Activated T-cell treated with anti-CD3 and anti-CD28 coated beads for 48 hours (primary cell): Measurements from ENCODE around the gene PIGS.
A peak's percentile ranks its signal among the peaks of the same experiment; 100 is the strongest.
"Not testable (repeated sequence)": the region's sequence is repeated elsewhere in the genome, so short reads cannot be mapped to it uniquely, and the experiment has no call there.

Source experiments
- DNase-seq: peaks from one replicate; pipeline ENCODE4 v3.0.0-alpha.2; 2020; ENCODE audit warnings: low read depth

Gene PIGS

DNA sequence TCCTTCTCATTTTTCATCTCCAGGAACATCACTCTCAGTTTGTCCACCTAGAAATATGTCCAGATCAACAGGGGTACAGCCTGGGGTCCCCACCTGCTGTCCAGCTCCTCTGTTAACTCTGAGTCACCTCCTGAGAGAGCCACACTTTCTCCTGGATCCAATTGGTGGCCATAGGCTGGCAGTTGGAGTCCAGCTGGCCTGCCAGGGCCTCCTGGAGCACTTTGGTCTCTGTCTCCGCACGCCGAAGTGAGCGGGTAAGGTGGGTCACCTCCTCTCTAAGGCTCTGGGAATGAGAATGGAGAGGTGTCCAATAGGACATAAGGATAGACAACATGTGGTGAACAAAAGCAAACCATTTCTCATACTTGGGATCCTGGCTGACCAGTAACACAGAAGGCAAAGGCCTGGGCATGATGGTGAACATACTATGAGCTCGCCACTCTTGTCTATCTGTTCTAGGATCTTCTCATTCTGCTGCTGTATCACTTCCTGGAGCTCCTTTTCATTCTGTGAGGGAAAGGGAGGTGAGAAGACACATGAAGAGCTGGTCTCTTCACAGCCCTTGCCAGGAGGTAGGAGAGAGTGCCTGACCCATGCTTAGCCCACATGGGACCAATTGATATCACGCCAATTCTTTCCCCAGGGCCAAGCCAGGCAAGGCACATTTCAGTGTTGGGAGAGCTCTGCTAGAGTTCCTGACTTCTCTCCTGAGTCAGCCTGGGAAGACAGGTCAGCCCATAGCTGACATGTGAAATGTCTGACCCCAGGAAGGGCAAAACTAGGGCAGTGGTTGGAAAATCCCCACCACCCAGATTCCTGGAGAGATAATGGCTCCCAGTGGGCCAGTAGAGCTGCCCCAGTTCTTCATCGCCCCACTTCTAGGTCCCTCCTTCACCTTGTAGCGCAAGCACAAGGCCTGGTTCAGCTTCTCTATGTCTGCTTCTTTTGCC lies 7.2 kb upstream of the PIGS start:
- no peak for DNase-seq

DNA sequence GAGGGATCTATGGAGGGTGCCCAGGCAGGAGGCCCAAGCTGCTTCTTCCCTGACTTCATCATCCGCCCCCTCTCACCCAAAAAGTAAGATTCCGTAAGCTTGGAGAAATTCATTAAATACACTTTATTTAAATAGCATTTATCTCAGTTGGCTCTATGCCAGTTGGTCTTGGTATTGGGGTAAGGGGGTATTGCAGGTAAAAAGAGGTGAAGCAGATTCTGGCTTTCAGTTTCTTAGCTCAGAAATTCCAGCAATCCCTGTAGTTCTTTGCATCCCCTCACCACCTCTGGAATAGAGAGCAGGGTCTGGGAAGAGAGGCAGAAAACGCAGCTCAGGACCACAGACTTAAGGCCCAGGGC lies 6.1 kb upstream of the PIGS start:
- DNase-seq: no peak

DNA sequence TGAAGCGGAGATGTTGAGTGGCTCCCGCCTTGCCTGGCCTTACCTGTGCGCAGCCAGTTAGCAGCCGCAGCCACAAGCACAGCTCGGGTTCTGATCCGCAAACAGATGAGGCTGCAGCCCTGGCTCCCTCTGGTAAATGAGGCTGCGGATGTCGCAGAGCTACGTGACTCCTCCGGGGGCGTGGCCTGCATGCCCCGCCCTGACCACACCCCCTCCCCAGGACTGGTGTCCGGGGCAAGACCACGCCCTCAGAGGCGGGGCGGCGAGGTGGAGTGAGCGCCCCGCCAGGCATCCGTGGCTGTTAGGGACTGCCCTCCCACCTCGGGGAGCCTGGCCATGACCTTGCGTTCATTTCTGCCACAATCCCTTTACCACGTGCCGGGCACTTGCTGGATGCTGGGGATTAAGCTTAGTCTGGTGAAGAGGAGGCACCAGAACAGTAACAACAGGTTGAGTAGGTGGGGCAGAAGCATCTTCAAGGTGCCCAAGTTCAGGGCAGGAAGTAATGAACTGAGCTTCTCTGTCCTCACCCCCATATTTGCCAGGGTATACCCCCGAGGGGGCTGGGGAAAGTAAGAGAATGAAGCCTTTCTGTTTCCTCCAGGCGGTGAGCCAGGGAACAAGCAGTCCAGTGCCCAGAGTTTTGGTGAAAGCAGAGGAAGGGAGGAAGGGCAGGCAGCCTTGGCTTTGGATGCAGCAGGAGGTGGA lies 5.6 kb upstream of the PIGS start, which contains the start of gene ALDOC:
Gene ALDOC, minus strand, starts transcription at position 138 of the 708 bp plus-strand sequence. CDS start 1,363 bp downstream, outside the sequence.
- DNase-seq: peak; percentile 99

DNA sequence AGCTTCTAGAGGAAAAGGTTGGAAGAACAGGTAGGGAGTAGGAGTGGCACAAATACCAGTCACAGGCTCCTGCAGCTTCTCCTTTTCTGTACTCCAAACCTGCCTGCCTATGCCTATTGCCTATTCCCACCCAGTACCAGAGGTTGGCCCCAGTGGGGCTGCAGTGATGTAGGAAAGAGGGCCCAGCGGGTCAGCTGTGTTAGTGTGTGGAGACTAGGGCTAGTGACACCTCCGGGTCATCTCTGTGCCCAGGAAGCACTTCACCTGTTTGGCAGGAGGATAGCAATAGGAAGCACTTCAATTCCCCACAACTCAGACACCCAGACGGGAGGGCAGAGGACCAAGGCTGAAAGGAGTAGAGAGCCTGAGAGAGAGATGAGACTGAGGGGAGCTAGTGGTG lies 4.7 kb upstream of the PIGS start:
- not testable (repeated sequence) for DNase-seq

DNA sequence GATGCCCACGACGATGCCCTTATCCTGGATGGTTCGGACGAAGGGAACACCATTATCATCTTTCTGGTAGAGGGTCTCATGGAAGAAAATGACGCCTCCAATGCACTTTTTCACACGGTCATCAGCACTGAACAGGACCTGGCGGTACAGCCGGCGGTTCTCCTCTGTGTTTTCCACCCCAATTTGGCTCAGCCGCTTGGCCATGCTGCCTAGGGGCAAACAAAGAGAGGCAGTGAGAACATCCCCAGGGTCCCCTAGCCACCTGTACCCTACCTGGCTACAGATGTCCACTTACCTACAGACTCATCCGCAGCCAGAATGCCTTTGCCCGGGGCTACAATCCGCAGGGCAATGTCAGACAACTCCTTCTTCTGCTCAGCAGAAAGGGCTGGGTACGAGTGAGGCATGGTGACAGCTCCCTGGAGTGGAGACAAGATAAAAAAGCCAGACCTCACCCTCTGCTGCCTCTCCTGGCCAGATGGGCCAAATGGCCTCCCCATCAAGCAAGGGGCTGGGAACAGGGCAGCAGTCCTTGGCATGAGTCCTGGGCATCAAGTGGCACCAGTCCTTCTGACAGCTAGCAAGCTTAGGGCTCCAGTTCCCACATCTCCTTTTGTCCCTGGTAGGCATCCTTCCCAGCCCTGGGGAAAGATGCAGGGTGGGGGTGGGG lies 3.9 kb upstream of the PIGS start:
- no peak for DNase-seq

DNA sequence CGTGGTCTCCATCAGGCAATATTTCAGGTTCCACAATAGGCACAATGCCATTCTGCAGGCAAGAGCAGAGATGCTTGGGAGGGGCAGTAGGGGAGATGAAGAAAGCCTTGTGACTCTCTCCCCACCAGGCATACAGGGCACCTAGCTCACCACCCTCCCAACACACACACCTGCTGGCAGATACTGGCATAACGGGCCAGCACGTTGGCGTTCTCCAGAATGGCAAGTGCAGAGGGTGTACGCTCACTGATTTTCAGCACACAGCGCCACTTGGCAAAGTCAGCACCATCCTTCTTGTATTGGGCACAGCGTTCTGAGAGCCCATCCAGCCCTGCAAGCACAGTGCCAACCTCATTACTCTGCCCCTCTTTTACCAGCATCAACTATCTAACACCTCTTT lies 3.2 kb upstream of the PIGS start:
- no peak for DNase-seq

DNA sequence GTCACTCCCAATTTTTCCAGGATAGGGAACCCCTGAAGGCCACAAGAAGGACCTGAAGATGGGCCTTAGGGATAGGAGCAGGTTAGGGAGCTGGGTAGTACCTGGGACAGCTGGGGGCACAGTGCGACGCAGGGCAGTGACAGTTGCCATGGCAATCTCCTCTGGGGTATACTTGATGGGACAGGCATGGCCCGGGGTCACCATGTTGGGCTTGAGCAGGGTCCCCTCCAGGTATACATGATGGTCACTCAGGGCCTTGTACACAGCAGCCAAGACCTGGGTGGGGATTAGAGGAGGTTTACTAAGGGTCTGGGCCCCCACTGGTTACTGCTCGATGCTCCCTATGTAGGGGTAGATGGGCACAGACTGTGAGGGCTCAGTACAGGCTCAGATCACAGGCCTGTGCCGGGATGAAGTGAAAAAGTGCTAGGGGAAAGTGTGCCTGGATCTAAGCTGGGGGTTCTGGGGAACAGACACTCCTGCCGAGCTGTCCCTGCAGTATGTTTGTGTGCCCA lies 2.7 kb upstream of the PIGS start:
- no peak for DNase-seq

DNA sequence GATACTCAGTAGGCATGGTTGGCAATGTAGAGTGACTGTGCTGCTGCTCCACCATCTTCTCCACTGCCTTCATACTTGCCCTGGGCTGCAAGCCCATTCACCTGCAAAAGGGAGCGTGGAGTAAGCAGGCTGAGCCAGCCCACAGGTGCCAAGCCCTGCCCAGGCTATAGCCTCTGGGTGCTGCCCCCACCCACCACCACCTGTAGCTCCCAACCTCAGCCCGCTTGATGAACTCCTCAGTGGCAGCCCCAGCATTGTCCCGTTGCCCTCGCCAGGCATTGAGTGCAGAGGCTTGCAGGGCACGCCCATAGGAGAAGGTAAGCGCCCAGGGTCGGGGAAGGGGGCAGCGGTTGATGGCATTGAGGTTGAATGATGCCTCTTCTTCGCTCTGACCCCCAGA lies 2.2 kb upstream of the PIGS start:
- no peak for DNase-seq

DNA sequence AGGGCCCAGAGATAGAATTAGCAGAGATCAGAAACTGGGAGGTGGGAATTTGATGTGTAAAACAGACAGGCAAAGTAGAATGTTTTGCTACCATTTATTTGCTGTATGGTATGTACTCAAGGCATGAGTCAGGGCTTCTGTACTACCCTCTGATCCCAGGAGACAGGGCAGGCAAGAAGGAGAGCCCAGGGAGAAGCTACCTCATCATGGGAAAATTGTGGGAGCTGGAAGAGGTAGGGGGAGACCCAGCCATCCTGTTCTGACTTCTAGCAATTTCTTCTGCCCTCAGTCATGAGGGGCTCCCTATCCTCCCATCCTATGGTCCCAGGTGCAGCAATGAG lies 1.7 kb upstream of the PIGS start:
- no peak for DNase-seq

DNA sequence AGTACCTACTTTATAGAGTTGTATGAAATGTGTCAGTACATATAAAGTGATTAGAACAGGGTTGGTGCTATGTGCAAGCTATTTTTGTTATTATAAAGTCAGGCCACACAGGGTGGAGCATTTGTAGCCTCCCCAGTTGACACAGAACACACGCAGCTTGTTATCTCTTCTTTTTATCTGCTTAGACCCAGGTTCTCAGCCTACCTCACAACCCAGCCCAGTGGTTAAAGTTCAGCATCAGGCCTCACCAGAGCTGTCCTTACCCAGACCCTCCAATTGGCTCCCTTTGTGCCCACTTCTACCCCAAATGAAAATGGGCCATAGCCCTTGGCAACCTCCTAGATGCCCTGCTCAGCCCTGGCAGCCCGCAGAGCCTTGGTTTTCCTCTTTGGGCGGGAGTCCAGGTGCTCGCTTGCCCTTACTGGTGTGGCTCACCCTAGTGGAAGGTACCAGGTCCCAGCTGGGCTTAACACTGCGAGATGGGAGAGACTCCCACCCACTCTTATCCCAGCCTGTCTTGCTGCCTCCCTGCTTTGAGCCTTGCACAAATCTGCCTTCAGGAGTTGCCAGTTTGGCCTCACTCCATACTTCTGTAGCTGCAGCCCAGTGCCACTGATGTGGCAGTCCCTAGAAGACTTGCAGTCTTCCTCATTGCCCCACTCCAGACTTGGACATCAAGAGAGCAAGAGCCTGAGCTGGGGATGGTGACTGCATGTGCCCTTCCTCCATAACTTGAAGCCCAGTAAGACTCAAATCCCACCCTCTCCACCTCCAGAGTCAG lies 1.1 kb upstream of the PIGS start:
- DNase-seq: no peak

DNA sequence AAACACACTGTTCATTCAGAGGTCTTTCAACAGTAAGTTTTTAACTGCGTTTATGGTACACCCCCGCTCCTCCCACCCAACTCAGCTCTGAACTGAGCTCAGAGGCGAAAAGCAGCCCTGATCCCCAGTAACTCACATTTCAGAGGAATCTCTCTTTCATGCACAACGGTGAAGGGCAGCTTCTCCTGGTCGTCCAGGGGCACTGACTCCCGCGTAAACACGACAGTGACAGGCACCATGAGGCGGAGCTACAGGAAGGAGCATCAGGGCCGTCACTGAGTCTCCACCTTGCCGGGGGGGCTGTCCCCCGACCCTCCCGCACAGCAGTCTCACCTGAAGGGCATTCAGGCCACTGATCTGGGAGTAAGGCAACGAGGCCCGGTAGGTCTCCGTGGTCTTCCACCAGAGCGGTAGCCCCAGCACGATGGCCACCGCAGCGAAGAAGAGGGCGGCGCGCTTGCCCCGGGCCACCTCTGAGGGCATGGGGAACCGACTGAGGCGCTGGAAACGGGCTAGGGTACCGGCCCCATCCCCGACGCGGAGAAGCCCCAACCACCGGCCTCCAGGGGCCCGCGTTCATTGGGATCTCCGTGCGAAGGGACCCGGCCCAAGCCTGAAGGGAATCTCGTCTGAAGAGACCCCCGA lies 486 bp downstream of the PIGS start:
- peak; percentile 34 for DNase-seq

DNA sequence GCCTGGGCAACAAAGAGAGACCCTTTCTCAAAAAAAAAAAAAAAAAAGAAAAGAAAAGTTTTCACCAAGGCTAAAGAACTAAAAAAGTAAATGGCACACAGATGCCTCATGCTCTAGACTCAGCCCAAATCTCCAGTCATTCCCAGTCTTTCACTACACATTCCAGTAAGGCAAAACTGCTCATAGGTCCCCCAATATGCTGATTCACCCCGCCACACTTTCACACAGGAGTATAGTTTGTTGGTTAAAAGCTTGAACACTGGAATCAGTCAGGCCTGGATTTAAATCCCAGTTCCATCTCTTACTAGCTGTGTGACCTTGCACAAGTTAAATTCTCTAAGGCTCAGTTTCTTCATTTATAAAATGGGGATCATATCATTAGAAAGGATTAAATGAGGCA lies 1.9 kb downstream of the PIGS start:
- DNase-seq: no peak

DNA sequence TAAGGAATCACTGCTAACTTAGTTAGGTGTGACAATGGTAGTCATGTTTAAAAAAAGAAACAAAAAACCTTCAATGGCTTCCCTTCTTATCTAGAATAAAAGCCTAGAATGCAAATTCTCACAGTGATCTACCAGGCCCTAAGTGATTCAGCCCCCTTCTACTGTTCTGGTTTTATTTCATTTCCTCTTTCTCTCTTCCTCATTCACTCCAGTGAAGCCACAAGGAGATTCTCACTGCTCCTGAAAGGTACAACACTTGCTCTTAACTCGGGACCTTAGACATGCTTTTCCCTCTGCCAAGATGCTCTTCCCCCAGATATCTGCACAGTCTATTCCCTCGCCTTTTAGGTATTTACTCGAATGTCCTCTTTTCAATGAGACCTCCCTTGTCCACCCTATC lies 3.7 kb downstream of the PIGS start:
- DNase-seq: no peak

DNA sequence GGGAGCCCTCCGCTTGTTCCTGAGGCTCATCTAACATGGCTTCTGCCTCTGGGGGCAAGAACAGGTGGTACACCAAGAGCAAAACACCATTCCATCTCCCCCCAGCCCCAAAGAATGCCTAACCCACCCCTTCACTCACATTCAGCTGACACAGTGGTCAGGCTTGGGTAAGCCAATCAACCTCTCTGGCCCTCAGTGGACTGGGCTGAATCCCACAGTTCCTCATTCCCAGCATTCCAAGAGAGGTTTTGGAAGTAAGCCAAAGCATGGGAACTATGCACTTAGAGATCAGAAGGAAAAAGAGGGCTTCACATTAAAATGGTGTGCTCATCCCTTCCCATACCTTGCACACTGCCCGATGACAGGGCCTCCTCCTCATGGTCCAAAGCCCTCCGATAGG lies 7.8 kb downstream of the PIGS start:
- no peak for DNase-seq

DNA sequence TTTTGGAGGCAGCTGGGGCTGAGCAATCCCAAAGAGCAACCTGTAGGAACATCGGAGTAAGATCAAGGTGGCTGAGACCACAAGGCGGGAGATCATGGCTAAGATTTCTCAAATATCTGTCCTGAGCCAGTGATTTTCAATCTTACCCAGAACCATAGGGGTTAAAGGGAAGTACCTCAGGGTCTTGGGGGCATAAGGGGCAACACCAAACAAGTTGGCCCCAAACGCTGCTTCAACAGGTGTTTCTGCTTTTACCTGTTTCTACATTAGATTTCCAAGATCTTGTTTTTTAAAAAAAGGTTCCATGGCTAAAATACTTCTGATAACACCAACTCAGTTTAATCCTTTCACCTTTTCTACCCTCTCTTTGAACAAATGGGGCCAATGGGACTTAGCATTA lies 16.3 kb downstream of the PIGS start:
- DNase-seq: no peak

DNA sequence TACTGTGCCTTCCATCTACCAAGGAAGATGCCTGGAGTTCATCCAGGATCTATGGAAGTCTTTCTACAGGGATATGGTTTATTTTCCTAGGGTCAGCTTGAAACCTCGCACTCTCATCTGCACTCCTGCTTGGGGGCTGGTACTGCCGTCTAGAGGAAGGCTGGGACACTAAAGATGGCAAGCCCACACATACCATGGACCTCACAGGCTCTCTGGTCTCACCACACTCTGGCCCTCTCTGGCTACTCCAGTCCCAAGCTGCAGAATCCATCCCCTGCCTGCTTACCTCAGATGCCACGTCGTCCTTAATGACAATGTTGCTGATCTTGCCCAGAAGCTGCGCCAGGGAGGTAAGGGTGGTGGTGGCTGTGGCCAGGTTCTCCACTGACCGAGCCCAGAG lies 16.8 kb downstream of the PIGS start:
- no peak for DNase-seq

DNA sequence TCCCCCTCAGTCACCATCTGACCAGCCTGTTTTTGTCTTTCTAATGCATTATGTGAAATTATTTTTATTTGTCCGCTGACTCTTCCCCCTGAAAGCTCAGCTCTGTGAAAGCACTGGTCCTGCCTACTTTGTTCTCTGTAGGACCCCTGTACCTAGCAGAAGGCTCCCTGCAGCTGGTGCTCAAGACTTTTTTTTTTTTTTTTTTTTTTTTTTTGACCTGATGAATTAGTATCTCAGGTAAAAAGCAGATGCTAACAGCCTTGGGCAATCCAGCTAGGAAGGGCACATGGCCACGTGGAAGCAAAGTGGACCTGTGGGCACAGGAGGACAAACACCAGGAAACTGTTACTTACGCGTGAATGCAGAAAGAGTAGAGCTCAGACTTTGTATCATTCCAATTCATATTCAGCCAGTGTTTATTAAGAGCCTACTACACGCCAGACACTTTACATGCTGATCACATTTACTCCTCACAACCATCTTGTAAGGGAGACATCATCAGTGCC lies 18.3 kb downstream of the PIGS start:
- no peak for DNase-seq

DNA sequence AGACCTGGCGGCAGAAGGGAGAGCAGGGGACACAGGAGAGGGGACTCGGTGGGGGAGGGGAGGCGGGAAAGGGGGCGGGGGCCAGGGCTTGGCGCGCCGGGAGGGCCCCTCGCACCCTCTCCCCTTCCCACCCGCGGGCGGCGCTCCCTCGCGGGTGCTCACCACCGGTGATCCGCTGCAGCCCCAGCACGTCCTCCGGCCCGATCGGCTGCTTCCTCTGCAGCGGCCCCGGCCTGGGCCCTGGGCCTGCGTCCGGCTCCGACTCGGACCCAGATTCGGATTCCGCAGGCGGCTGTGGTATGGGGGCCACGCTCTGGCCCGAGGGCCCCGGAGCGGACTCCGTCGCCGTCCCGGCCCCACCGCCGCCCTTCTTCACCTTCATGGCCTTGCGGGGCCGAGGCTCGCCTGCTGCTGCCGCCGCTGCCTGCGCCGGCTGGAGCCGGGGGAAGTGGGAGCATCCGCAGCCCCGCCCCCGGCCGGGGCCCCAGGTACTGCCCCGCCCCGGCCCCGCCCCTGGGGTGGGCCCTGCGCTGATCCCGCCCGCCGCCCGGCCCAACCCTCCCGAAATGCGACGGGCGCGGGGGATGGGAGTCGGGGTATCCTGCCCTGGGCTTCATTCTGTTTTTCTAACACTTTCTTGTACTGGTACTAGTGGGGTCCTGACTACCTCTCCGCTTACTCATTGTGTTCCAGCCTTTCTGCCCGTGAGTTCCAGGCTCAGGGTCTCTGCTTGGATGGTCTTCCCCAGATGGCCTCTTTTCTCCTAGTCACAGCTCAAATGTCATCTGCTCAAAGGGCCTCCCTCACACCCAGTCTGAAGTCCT lies 18.9 kb downstream of the PIGS start, which contains the start of gene UNC119:
Gene UNC119, minus strand, starts transcription at position 449 of the 824 bp plus-strand sequence. Its CDS starts 67 bp downstream, at position 382.
- DNase-seq: peak; percentile 81

DNA sequence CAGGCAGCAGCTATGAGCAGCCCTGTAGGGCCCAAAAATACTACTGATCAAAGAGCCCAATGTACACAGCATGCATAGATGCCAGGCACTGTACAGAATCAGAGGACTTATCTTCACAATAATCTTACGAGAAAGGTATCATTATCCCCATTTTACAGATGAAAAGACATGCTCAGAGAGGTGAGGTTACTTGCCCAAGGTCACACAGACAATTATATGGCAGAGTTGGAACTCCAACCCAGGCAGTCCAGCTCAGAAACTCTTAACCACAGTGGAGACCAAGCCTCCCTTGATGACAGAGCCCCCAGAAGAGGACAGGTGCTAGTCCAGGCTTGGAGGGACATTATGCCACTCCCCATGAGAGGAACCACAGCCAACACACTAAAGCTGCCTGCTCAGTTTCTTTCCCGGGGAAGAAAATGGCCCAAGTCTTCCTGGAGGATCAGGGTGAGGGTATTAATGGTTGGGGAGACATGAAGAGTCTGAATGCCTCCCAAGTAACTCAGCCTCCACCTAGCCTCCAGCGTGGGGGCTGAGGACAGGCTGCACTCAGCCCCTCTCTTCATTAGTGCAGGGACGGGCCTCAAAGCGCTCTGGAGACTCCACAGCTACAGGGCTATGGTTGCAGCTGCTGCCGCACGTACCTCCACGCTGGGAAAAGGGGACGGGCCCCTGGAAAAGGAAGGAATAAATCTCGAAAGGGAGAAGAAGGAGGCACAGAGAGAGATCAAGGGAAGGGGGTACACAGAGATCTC lies 19.7 kb downstream of the PIGS start:
- no peak for DNase-seq
